Transverse colon (tissue), 4 donors: ENCODE data around the gene CPNE4.

Source experiments
- CTCF ChIP-seq, 5 experiments: fragments of 200-600 bp in 3 of 5; fragments of 450-650 bp in 2 of 5; sonication (generic) in 3 of 5; IDR thresholded peaks; 1 replicate in 2 of 5; 2 replicates in 3 of 5; pipeline ENCODE4 v1.5.1; 2016 to 2017; ENCODE audit warnings: antibody characterized with exemption in 5 of 5, inconsistent platforms in 3 of 5, mild to moderate bottlenecking in 2 of 5, moderate library complexity in 1 of 5
- EP300 ChIP-seq: sonication (generic); formaldehyde crosslinking; IDR thresholded peaks from one replicate; pipeline ENCODE4 v1.6.1; 2017; ENCODE audit warnings: antibody characterized with exemption, low read depth
- POLR2AphosphoS5 ChIP-seq, 3 donors: sonication (generic); formaldehyde crosslinking; IDR thresholded peaks; one replicate each; pipeline ENCODE4 v1.6.1; 2016; ENCODE audit warnings: antibody characterized with exemption in 3 of 3

- TF ChIP-seq CTCF (IDR thresholded peaks at IDR 0.05) (no peak), EP300 (no peak), POLR2AphosphoS5 (IDR thresholded peaks at IDR 0.05) (no peak)
These were observed 495.8 kb downstream of the CPNE4 start for GRCh38 chr3:131538968-131539367.
